ENCODE measurements around the gene PRTFDC1.
A peak's percentile ranks its signal among the peaks of the same experiment; 100 is the strongest.
"Not testable (repeated sequence)": the region's sequence is repeated elsewhere in the genome, so short reads cannot be mapped to it uniquely, and the experiment has no call there.

Gene PRTFDC1, protein sequence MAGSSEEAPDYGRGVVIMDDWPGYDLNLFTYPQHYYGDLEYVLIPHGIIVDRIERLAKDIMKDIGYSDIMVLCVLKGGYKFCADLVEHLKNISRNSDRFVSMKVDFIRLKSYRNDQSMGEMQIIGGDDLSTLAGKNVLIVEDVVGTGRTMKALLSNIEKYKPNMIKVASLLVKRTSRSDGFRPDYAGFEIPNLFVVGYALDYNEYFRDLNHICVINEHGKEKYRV

DNA sequence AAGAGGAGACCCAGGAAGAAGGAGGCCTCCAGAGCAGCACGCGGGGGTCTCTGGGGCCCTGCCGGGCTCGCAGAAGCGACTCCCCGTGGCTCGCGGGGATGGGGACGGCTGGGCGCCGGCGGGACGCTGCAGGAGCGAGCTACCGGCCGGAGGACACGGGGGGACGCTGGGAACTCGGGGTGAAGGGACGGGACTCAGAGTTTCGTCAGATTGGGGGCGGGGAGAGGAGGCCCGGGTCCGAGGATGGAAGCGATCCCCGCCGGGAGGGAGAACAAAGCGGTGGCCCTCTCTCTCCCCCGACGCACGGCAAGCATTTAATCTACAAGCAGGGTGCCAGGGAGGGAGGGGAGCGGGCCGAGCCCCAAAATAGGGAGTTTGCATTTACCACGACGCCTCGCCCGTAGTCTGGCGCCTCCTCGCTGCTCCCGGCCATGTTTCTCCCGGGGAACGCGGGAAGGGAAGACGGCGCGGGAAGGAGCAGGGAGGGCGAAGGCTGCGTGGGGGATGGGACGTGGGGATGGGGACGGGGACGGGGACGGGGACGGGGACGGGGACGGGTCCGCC lies at the start of gene PRTFDC1:
TSS of gene PRTFDC1 (minus strand) at position 464 of the 564 bp plus-strand sequence. CDS start at position 433, 31 bp downstream.
- DNase-seq = peak; percentile 81

- no peak for DNase-seq
These were observed 45.6 kb upstream of the PRTFDC1 start for GRCh38 chr10:24998044-24998443.

DNA sequence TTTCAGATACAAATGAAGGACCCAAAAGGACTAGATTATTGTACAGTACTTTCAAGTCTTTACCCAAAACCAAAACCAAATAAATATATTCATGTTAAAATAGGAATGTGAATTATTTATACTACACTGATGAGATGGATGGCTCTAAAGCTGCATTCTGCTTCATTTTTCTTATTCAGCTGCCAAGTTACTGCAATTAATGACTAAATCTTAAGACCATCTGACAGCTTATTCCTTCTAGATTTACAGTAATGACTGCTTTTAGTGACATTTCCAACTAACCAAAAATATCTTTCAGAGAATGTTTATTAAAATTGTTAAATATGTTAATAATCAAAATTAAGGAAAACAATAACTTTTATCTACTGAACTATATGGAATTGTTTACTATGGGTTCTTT lies 42.7 kb upstream of the PRTFDC1 start:
- DNase-seq = no peak

DNA sequence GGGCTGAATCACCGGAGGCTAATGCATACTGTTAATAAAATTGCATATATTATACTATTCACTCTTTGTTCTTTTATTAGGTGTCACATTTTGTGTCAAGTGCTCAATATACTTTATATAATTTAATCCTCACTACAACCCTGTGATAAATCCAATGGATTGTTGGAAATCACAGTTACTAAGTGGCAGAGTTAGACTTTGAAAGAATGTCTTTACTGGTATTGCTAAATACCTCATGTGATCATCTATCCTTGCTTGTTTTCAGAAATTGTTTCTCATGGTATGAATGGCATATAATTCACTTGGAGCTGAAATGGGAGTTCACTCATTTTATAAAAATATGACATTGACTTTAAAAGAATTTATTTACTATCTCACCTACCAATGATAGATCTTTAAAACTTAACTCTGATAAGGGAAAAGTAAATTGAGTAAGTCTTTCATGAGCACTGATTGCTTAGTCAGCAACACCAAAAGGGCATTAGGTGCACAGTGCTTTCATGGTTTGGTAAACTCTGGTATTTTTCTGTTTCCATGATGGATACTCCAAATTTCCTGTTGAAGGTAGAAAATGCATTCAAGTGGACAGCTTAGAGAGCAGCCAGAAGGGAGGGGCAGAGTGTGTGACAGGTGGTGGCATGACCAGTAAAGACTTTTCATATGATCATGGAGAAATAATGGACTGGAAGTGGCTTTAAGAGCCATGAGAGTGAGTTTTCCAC lies 41.0 kb upstream of the PRTFDC1 start:
- DNase-seq = no peak

- no peak for DNase-seq
These were observed 40.2 kb upstream of the PRTFDC1 start for GRCh38 chr10:24992512-24993133.

GRCh38 chr10:24991298-24991697 lies 38.9 kb upstream of the PRTFDC1 start:
- no peak for DNase-seq

- DNase-seq = no peak
These were observed 37.5 kb upstream of the PRTFDC1 start for GRCh38 chr10:24989867-24990266.

GRCh38 chr10:24988831-24989640 lies 36.6 kb upstream of the PRTFDC1 start:
- DNase-seq = no peak

GRCh38 chr10:24984906-24985305 lies 32.5 kb upstream of the PRTFDC1 start:
- DNase-seq = no peak

DNA sequence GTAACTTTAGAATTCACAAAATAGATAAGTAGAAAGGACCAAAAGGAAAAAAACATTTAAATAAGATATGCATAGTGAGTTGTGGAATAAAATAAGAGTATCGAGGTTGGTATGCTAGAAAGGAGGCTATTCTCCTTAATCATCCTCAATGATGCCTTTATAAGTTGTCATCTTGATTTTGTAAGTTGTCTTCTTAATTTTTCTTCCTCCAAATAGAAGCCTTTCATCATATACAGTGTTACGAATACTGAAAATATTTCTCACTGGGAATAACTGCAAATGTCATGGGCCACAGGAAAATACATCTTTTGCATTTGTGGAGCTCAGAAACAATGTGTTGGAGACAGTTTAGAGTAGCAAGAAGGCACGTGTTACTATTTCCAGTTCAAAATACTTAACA lies 31.5 kb upstream of the PRTFDC1 start:
- DNase-seq = no peak

DNA sequence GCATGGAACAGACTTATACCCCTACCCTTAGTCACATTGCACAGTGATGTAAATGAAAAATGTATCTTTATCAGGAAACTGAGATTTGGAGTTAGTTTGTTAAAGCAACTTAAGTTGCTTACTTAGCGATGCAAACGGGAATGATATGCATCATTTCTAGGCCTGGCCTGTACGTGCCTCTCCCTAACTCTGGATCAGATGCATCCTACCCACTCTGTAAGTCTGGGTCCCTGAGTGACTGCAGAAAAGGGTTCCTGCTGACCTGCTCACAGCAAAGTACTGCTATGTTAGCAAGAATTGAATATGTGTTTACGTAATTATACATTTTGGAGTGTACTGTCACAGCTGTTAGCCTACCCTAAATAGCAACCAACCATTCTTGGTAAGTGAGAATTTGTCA lies 30.7 kb upstream of the PRTFDC1 start:
- no peak for DNase-seq

DNA sequence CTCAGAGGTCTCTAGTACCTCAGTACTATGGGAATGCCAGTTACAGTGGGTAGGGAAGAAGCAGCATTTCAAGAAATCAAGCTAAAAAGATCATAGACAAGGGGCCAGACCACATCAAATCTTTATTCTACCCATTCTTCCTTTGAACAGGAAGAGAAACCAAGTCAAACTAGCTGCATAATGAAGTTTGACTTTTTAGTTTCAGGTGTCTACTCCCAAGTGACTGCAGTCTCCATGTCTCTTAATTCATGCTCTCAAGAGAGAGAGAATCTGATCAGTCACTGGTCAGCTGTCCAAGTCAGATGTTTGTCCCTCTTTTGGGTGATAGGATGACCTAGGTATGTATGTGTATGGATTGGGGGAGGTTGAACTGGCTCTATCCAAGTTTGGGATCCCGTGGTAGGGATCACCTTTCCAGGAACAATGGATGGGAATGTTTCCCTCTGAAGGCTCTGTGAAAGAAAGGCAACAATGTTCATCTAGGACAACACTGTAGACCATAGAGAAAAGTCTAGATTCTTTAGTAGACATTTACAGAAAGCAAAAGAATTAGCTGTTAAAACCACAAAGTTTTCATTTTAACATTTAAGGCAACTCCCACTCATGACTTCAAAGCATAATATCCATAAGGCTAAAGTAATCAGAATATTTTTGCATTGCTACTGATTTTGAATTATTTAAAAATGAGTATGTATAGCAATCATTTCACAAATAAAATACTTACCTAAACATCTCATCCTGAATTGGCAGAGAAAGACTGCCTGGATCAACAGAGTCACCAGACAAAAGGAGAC lies 30.1 kb upstream of the PRTFDC1 start:
- no peak for DNase-seq

GRCh38 chr10:24981161-24981710 lies 28.8 kb upstream of the PRTFDC1 start:
- no peak for DNase-seq

DNA sequence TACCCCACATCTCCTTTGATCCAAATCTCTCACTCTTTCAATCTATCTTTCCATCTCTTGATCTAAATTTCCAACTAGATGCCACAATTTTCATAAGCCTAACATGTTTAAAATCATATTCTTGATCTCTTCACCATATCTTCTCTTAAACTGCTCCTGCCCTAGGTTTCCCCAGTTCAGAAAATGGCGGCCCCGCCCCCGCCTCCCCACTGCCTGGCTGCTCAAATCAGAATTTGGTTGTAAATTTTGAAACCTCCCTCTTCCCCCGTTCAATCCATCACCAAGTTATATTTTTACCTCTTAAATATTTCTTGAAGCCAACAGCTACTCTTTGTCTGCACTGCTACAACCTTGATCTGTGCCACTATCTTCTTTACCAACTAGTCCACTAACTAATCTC lies 27.3 kb upstream of the PRTFDC1 start:
- DNase-seq = no peak

GRCh38 chr10:24974976-24975375 lies 22.6 kb upstream of the PRTFDC1 start:
- DNase-seq = peak; percentile 53

- DNase-seq = no peak
These were observed 20.8 kb upstream of the PRTFDC1 start for GRCh38 chr10:24973163-24973562.

- no peak for DNase-seq
These were observed 19.0 kb upstream of the PRTFDC1 start for GRCh38 chr10:24971374-24971773.

- DNase-seq = peak; percentile 66
These were observed 17.5 kb upstream of the PRTFDC1 start for GRCh38 chr10:24969841-24970281.

GRCh38 chr10:24968951-24969350 lies 16.5 kb upstream of the PRTFDC1 start:
- DNase-seq = not testable (repeated sequence)

DNA sequence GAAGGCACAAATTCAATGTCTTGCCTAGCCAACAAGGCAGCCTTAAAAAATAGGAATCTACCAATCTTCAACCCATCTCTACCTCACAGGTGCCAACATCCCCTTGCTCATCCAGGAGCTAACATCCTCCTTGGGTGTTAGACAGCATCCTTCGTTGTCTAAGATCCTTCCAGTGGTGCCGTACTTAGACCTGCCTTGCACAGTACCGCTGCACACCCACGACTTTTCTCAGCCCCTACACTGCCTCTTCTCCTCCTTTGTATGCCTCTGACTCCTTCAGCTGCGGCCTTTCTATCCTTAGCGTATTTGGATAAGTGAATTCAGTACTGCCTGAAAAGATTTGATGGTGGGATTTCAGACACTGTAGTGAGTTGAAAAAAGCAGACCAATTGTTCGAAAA lies 15.9 kb upstream of the PRTFDC1 start:
- no peak for DNase-seq

DNA sequence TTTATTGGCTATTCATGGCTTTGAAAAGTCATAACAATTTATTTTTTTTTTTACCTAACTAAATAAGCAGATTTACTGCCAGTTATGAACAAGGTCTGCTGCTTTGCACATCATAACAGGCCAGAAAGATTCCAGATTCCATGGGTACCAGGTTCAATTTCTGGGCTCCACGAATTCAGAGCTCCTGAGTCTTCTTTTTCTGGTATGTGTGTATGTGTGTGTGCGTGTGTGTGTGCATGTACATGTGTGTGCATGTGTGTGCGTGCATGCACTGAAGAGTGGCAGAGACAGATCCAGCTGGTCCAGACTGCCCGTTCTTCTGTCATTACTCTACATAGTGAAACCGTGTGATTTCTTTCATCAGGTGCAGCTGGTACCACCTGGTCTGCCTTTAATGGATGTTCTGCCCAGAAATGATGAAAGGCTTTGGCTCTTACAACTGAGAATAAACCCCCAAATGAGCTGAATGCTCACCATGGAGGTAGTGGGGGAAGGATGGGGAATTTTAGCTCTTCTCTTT lies 14.6 kb upstream of the PRTFDC1 start:
- no peak for DNase-seq

Data from right forelimb (tissue), 1 donor.